Measurements from ENCODE around the gene ATP2B3.
A peak's percentile ranks its signal among the peaks of the same experiment; 100 is the strongest.

ATP2B3 gene

DNA sequence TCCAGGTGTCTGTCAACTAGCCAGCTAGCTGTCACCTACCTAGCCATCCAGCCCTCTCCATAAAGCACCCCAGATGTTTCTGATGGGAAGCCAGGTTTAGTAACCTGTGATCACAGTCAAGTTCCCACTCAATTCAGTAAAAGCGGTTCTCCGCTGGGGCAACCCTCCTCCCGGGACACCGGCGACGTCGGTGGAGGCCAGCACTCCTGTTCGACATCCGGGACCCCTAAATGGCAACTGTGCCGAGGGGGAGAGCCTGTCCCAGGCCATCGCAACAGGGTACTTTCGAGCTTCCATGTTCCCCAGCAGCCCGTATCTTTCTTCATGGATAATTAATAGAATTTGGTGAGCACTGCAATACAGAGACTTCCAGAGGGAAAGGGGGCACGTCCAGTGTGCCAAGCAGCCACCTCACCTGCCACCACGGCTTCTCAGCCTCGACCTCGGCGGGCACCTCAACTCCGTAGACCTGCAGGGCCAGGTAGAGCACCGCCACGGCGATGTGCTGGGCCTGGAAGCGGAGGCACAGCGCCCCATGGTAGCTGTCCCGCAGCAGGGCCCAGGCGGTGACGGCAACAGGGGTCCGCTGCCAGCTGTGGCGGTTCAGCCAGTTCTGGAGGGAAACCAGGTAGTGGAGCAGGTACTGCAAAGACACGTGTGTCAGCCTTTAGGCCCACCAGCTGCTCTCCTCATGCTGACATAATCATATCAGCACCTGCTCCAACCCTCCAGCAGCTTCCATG lies 74.8 kb downstream of the ATP2B3 start:
- DNase-seq (ENCODE audit: low read depth, low spot score) = no peak
- no peaks in the 10 kb centered on the region for H3K27me3 ChIP-seq (ENCODE audit: control insufficient read depth, insufficient read depth, low read length)
- no peak overlapping the region for H3K4me3 ChIP-seq (ENCODE audit: low read length)
- 0 out of 2 replicates have a peak, but pooled peaks cover 4% of the 10 kb centered on the region for H3K36me3 ChIP-seq (ENCODE audit: control insufficient read depth, insufficient read depth, low read length)
- H3K27ac ChIP-seq (ENCODE audit: low read length) = no peak overlapping the region
- no CpG with 5 or more reads among the region's 30 CpGs for WGBS (ENCODE audit: insufficient coverage, insufficient read length)
- no peaks in the 10 kb centered on the region for H3K9me3 ChIP-seq (ENCODE audit: control insufficient read depth, insufficient read depth, low read length)
- no peaks in the 10 kb centered on the region; the same call in 1 of the 2 replicates for H3K4me1 ChIP-seq (ENCODE audit: control insufficient read depth, insufficient read depth, low read length)

DNA sequence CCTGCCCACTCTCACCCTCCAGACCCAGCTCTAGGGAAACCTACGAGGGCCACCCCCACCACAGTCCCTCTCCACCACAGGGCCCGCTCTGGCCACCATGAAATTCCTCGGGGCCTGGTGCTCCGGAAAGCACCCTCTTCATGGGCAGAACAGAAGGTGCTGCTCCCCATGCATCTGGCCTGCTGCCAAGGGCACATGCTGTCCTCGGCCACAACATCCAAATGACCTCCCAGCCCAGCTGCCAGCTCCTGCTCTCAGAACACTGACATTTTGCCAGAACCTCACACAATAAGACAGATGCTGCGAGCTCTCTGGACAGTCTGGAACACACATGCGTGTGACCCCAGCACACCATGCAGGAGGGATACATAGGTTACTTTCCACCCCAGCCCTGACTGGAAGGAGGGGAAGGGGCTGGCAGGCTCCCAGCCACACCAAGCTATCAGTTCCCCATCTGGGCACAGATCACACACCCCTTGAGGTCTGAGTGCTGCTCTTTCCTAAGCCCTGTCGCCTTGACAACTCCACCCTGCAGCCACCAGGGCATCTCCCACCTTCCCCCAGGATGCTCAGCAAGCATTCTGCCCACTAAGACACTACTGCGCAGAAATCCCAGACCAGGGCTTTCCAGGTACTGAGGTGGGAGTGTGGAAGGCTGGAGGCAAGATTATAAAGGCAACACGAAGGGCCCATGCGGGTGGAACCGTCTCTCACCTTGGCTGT lies 75.7 kb downstream of the ATP2B3 start:
- Histone ChIP-seq H3K9me3 (ENCODE audit: control insufficient read depth, insufficient read depth, low read length) (no peaks in the 10 kb centered on the region), H3K4me1 (ENCODE audit: control insufficient read depth, insufficient read depth, low read length) (no peaks in the 10 kb centered on the region; the same call in 1 of the 2 replicates), H3K4me3 (ENCODE audit: low read length) (no peak overlapping the region), H3K27ac (ENCODE audit: low read length) (no peak overlapping the region), H3K36me3 (ENCODE audit: control insufficient read depth, insufficient read depth, low read length) (0 out of 2 replicates have a peak, but pooled peaks cover 2% of the 10 kb centered on the region), H3K27me3 (ENCODE audit: control insufficient read depth, insufficient read depth, low read length) (no peaks in the 10 kb centered on the region)
- no CpG with 5 or more reads among the region's 12 CpGs for WGBS (ENCODE audit: insufficient coverage, insufficient read length)
- DNase-seq (ENCODE audit: low read depth, low spot score) = no peak

DNA sequence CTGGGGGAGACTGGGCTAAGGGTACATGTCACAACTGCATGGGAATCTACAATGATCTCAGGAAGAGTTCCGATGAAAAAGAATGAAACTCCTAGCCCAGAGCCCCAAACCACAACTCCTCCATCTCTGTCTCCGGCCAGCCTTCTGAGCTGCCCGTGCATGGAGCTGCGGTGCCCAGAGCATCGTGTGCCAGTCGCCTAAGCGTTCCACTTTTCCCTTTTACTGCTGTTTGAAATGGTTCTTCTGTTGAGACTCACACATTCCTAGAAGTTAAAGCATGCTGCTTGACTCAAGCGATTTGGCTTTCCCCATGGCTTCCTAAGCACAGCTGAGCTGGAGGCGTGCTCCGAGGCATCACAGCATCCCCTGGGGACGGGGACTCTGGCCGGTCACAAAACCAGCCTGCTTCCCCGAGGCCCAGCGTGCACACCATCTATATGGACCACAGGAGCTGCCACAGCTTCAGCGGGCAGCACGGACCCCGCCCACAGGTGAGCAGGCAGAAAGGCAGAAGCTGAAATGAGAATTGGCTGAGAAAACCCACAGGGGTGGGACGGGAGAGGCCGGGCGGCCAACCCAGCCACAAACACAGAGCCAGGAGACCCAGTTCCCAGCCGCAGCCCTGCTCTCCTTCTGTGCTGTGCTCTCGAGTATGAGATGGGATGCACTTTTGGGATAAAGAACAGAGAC lies 76.5 kb downstream of the ATP2B3 start:
- no peaks in the 10 kb centered on the region for H3K9me3 ChIP-seq (ENCODE audit: control insufficient read depth, insufficient read depth, low read length)
- no CpG with 5 or more reads among the region's 22 CpGs for WGBS (ENCODE audit: insufficient coverage, insufficient read length)
- 0 out of 2 replicates have a peak, but pooled peaks cover 2% of the 10 kb centered on the region for H3K36me3 ChIP-seq (ENCODE audit: control insufficient read depth, insufficient read depth, low read length)
- H3K27ac ChIP-seq (ENCODE audit: low read length) = no peak overlapping the region
- H3K4me3 ChIP-seq (ENCODE audit: low read length) = no peak overlapping the region
- H3K27me3 ChIP-seq (ENCODE audit: control insufficient read depth, insufficient read depth, low read length) = no peaks in the 10 kb centered on the region
- no peak for DNase-seq (ENCODE audit: low read depth, low spot score)
- H3K4me1 ChIP-seq (ENCODE audit: control insufficient read depth, insufficient read depth, low read length) = no peaks in the 10 kb centered on the region; the same call in 1 of the 2 replicates

DNA sequence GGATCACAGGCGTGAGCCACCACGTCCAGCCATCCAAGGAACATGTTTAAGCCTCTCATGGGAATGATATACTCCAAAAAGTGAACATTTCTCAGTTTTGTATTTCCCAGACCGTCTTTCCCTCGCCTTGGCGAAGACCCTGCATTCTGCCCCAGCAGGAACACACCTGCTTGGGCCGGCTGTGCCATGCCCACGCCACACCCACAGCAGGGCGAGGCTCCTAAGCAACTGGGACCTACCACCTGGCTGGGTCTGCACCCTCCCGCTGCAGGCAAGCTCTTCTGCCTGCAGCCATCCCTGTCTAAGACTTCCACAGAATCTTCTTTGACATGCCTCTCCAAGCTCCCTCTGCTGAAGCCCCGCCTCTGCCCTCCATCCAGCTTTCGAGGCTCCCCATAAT lies 77.9 kb downstream of the ATP2B3 start:
- H3K36me3 ChIP-seq (ENCODE audit: control insufficient read depth, insufficient read depth, low read length) = 0 out of 2 replicates have a peak, but pooled peaks cover 2% of the 10 kb centered on the region
- DNase-seq (ENCODE audit: low read depth, low spot score) = no peak
- H3K27ac ChIP-seq (ENCODE audit: low read length) = no peak overlapping the region
- WGBS (ENCODE audit: insufficient coverage, insufficient read length) = no CpG with 5 or more reads among the region's 11 CpGs
- no peak overlapping the region for H3K4me3 ChIP-seq (ENCODE audit: low read length)
- no peaks in the 10 kb centered on the region; the same call in 1 of the 2 replicates for H3K27me3 ChIP-seq (ENCODE audit: control insufficient read depth, insufficient read depth, low read length)
- no peaks in the 10 kb centered on the region for H3K9me3 ChIP-seq (ENCODE audit: control insufficient read depth, insufficient read depth, low read length)
- no peaks in the 10 kb centered on the region; the same call in 1 of the 2 replicates for H3K4me1 ChIP-seq (ENCODE audit: control insufficient read depth, insufficient read depth, low read length)

DNA sequence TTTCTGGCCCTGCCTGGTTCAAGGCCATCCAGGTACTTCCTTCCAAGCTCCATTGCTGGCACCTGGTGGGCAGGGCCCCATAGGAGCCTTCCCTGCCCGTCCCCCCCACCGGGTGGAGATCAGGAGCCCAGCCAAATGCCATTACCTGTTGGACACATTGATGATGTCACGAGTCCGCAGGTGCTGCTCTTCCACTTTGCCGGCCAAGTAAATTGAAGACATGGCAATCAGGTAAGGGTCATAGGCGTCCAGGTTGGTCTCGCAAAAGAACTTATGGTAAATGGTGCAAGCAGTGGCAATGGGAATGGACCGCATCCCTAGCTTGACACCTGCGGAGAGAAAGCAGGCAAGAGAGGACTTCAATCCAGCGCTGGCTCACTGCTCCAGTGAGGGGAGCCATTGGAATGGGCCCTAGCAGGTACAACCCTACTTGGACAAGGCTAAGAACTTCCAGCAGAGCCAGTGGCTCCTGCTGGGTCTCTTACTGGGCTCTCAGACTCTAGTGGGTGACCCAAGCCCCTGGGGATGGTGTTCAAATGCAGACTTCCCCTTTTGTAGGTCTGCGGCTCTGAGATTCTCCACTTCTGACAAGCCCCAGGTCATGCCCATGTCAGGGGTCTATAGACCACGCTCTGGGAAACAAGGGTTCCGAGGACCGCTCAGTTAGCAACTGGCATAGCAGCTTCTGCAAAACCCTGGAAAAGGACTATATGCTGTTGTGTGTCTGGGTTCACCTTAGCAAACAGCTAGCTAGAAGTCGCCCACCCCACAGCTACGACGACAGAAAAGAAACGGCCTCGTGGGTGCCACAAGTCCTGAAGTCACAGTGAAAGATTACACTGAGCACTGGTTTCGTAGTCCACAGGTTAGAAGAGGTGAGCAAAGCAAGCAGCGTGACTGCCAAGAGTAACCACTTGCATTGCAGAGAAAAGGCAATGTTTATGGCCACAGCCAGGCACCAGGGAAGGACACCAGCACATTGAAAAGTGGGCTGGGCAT lies 78.7 kb downstream of the ATP2B3 start:
- H3K4me1 ChIP-seq (ENCODE audit: control insufficient read depth, insufficient read depth, low read length) = no peaks in the 10 kb centered on the region; the same call in 1 of the 2 replicates
- no peak overlapping the region for H3K4me3 ChIP-seq (ENCODE audit: low read length)
- H3K9me3 ChIP-seq (ENCODE audit: control insufficient read depth, insufficient read depth, low read length) = no peaks in the 10 kb centered on the region
- WGBS (ENCODE audit: insufficient coverage, insufficient read length) = no CpG with 5 or more reads among the region's 21 CpGs
- DNase-seq (ENCODE audit: low read depth, low spot score) = no peak
- H3K27ac ChIP-seq (ENCODE audit: low read length) = no peak overlapping the region
- 0 out of 2 replicates have a peak, but pooled peaks cover 2% of the 10 kb centered on the region for H3K36me3 ChIP-seq (ENCODE audit: control insufficient read depth, insufficient read depth, low read length)
- H3K27me3 ChIP-seq (ENCODE audit: control insufficient read depth, insufficient read depth, low read length) = no peaks in the 10 kb centered on the region; the same call in 1 of the 2 replicates

DNA sequence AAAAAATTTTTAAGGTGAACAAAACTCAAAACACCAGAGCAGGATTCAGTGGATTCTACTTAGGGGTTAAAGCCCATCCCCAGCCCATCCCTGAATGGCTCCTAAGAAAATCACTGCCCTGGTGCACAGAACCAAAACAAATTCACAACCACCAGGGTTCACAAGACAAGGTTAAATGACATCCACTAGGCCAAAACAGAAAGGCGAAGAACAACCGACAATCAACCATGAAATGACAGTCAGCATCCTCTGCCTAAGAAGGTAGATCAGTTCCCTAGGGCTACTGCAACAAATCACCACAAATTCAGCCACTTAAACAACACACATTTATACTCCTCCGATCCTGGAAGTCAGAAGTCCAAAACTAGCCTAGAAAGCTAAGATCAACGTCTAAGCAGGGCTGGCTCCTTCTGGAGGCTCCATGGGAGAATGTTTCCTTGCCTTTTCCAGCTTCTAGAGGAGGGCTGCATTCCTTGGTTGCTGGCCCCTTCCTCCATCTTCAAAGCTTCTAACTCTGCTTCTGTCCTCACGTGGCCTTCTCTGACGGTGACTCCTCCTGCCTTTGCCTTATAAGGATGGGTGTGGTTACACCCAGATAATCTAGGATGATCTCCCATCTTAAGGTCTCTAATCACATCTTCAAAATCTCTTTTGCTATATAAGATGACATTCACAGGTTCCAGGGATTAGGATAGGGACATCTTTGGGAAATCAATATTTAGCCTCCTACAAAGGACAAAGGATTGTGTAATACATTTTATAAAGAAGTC lies 79.7 kb downstream of the ATP2B3 start:
- DNase-seq (ENCODE audit: low read depth, low spot score) = no peak
- no peaks in the 10 kb centered on the region; the same call in 1 of the 2 replicates for H3K27me3 ChIP-seq (ENCODE audit: control insufficient read depth, insufficient read depth, low read length)
- H3K4me1 ChIP-seq (ENCODE audit: control insufficient read depth, insufficient read depth, low read length) = no peaks in the 10 kb centered on the region; the same call in 1 of the 2 replicates
- no peak overlapping the region for H3K4me3 ChIP-seq (ENCODE audit: low read length)
- no peak overlapping the region for H3K27ac ChIP-seq (ENCODE audit: low read length)
- H3K9me3 ChIP-seq (ENCODE audit: control insufficient read depth, insufficient read depth, low read length) = no peaks in the 10 kb centered on the region
- H3K36me3 ChIP-seq (ENCODE audit: control insufficient read depth, insufficient read depth, low read length) = 0 out of 2 replicates have a peak, but pooled peaks cover 2% of the 10 kb centered on the region
- WGBS (ENCODE audit: insufficient coverage, insufficient read length) = no CpG with 5 or more reads among the region's 6 CpGs

GRCh38 chrX:153598541-153599191 lies 81.2 kb downstream of the ATP2B3 start, which contains the start of gene CCNQ:
Gene CCNQ (minus strand): TSS chrX:153599139. CDS start chrX:153599073, 66 bp downstream.
- H3K36me3 ChIP-seq (ENCODE audit: control insufficient read depth, insufficient read depth, low read length) = 0 out of 2 replicates have a peak, but pooled peaks cover 2% of the 10 kb centered on the region
- no CpG with 5 or more reads among the region's 79 CpGs for WGBS (ENCODE audit: insufficient coverage, insufficient read length)
- H3K27me3 ChIP-seq (ENCODE audit: control insufficient read depth, insufficient read depth, low read length) = no peaks in the 10 kb centered on the region; the same call in 1 of the 2 replicates
- peak within 1 kb of the TSS; percentile 81; the same call in 1 of the 2 replicates for H3K4me3 ChIP-seq (ENCODE audit: low read length)
- H3K9me3 ChIP-seq (ENCODE audit: control insufficient read depth, insufficient read depth, low read length) = no peaks in the 10 kb centered on the region
- H3K27ac ChIP-seq (ENCODE audit: low read length) = no peak within 1 kb of the TSS
- no peak for DNase-seq (ENCODE audit: low read depth, low spot score)
- H3K4me1 ChIP-seq (ENCODE audit: control insufficient read depth, insufficient read depth, low read length) = no peaks in the 10 kb centered on the region; the same call in 1 of the 2 replicates

- H3K27me3 ChIP-seq (ENCODE audit: control insufficient read depth, insufficient read depth, low read length) = no peaks in the 10 kb centered on the region; the same call in 1 of the 2 replicates
- H3K27ac ChIP-seq (ENCODE audit: low read length) = no peak overlapping the region
- H3K9me3 ChIP-seq (ENCODE audit: control insufficient read depth, insufficient read depth, low read length) = no peaks in the 10 kb centered on the region
- H3K36me3 ChIP-seq (ENCODE audit: control insufficient read depth, insufficient read depth, low read length) = 0 out of 2 replicates have a peak, but pooled peaks cover under 1% of the 10 kb centered on the region
- WGBS (ENCODE audit: insufficient coverage, insufficient read length) = no CpG with 5 or more reads among the region's 79 CpGs
- DNase-seq (ENCODE audit: low read depth, low spot score) = no peak
- H3K4me3 ChIP-seq (ENCODE audit: low read length) = peak overlapping the region; percentile 81; the same call in 1 of the 2 replicates
- no peaks in the 10 kb centered on the region; the same call in 1 of the 2 replicates for H3K4me1 ChIP-seq (ENCODE audit: control insufficient read depth, insufficient read depth, low read length)
Observed at GRCh38 chrX:153599192-153600031, 82.0 kb downstream of the ATP2B3 start.
